HFF-Myc (cell line): ENCODE results near the gene MAP1LC3B2.

Source experiments
- DNase-seq: peaks from one replicate; pipeline ENCODE4 v3.0.0-alpha.2; 2011; ENCODE audit warnings: low read depth; ENCODE audit errors: extremely low read depth
- H3K4me3 ChIP-seq: replicated peaks from 2 replicates; pipeline ENCODE4 v1.5.1; 2011; ENCODE audit warnings: low read depth, mild to moderate bottlenecking, control low read depth, low read length
- TF ChIP-seq, protein P1 (sequence below): IDR thresholded peaks from 2 replicates; pipeline ENCODE4 v1.5.1; 2012; ENCODE audit warnings: mild to moderate bottlenecking, low read depth, low read length, control low read depth; ENCODE audit errors: missing control alignments

MAP1LC3B2 gene

DNA sequence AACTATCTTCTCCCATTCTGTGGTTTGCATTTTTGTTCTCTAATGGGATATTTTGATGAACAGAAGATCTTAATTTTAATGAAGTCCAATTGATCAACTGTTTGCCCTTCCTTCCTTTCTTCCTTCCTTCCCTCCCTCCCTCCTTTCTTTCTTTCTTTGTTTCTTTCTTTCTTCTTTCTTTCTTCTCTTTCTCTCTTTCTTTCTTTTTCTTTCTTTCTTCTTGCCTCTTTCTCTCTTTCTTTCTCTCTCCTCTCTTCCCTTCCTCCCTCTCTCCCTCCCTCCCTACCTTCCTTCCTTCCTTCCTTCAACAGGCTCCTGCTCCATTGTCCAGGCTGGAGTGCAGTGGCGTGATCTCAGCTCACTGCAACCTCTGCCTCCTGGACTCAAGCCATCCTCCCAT, 18.9 kb downstream of the MAP1LC3B2 start:
- H3K4me3 ChIP-seq, result no peak overlapping the region
- no peak for DNase-seq
- TF ChIP-seq, protein P1, sequence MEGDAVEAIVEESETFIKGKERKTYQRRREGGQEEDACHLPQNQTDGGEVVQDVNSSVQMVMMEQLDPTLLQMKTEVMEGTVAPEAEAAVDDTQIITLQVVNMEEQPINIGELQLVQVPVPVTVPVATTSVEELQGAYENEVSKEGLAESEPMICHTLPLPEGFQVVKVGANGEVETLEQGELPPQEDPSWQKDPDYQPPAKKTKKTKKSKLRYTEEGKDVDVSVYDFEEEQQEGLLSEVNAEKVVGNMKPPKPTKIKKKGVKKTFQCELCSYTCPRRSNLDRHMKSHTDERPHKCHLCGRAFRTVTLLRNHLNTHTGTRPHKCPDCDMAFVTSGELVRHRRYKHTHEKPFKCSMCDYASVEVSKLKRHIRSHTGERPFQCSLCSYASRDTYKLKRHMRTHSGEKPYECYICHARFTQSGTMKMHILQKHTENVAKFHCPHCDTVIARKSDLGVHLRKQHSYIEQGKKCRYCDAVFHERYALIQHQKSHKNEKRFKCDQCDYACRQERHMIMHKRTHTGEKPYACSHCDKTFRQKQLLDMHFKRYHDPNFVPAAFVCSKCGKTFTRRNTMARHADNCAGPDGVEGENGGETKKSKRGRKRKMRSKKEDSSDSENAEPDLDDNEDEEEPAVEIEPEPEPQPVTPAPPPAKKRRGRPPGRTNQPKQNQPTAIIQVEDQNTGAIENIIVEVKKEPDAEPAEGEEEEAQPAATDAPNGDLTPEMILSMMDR, result no peak

DNA sequence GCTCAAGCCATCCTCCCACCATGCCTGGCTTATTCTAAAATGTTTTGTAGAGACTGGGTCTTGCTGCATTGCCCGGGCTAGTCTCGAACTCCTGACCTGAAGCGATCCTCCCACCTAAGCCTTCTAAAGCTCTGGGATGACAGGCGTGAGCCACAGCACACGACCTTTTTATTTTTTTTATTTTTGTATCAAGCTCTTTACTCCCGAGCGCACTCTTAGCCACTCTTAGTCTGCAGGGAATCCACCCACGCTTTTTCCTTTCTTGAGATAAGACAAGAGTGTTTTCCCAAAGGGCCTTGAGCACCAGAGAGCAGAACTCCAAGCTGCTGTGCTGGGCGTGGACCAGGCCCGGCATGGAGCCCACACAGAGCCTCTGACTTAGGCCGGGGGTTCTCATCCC, 23.4 kb downstream of the MAP1LC3B2 start:
- DNase-seq, result no peak
- TF ChIP-seq, protein P1, result no peak
- no peak overlapping the region for H3K4me3 ChIP-seq

DNA sequence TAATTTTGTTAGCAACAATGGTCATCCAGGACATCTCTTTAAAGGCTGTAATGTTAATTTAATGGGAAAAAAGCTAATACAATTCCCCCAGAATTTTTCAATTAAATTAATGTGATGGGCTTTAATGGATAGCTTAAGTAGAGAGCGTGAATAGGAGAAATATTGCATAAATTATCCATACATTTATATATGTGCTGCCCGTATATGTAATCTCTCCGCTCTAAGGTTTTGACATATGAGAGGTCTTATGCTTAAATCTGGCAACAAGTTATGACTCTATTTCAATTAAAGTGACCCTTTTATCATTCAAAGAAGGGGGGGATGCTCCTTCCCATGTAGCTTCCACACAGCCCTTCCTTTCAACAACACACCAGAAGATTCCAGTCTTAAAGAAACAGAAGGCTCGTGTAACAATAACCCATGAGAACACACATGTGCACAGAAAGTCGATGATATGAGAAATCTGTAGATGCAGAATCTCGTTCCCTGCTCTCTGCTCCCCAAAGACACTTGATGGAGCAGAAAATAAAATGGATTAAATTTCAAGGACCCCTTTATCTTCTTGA, 24.0 kb downstream of the MAP1LC3B2 start:
- DNase-seq, result no peak
- TF ChIP-seq, protein P1, result no peak
- H3K4me3 ChIP-seq, result no peak overlapping the region

DNA sequence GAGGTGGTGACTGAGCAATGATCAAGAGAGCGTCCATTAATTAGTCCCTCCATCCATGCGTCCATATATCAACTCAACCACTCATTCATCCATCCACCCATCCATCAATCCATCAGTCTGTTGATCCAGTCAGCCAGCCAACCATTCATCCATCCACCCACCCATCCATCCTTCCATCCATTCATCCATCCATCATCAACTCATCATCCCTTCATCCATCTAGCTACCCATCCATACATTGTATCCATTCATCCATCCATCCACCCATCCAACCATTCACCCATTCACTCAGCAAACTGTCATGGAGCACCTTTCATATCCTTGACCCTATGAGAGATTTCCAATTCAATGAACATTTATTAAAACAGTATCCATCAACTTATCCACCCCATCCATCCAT, 28.1 kb downstream of the MAP1LC3B2 start:
- no peak overlapping the region for H3K4me3 ChIP-seq
- no peak for DNase-seq
- TF ChIP-seq, protein P1, result no peak

DNA sequence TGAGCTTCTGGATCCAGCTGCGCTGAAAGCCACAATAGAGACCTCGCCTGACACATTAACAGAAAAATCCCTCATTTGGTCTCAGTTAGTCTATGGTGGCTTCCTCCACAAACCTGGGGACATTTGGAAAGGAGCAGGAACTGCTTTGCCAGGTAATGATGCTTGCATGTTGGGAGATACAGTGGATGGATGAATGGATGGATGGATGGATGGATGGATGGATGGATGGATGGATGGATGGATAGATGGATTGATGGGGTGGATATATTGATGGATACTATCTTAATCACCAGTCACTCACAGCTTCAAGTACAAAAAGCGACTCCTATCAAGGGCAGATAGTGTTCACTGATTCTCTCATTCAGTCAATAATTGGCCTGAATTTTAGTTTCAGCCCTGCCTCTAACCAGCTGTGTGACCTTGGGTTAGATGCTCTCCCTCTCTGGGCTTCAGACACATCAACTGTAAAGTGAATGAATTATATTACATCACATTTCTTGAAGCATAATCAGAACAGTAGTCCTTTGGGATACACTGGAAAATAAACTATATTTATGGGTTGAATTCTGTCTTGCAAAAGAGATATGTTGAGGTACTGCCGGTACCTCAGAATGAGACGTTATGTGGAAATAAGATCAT, 29.3 kb downstream of the MAP1LC3B2 start:
- TF ChIP-seq, protein P1, result no peak
- DNase-seq, result no peak
- H3K4me3 ChIP-seq, result no peak overlapping the region

DNA sequence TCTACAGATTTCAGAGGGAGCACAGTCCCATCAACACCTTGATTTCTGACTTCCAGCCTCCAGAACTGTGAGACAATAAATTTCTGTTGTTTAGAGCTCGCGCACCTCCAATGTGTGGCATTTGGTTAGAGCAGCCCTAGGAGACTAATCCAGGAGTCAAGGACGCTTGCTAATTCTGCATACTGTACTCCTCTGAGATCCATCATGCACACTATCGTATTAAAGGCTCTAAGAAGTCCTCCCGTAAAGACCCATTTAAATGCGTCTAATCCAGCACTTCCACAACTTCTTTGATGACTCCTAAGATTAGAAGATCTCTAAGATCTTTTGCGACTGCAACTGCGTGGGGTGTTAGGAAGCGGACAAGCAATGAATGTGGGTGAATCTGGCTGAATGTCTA, 30.4 kb downstream of the MAP1LC3B2 start:
- no peak for DNase-seq
- TF ChIP-seq, protein P1, result no peak
- H3K4me3 ChIP-seq, result no peak overlapping the region

DNA sequence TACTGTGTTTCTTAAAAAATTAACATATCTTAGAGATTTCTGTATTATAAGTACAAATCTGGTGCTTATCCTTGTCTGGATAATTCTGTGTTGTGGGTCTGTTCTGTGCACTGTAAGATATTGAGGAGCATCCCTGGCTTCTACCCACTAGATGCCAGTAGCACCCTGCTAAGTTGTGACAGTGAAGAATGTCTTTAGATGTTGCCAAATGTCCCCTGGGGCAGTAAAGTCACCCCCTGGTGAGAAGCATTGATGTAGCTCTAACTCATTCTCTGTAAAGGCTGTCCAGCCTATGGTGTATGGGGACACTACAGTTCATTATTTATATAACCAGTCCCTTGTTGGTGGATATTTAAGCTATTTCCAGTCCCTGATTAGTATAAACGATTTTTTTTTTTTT, 31.4 kb downstream of the MAP1LC3B2 start:
- TF ChIP-seq, protein P1, result no peak
- H3K4me3 ChIP-seq, result no peak overlapping the region
- DNase-seq, result no peak
